Ectodermal cell (in vitro differentiated cells): ENCODE results near the gene ENAH.
A peak's percentile ranks its signal among the peaks of the same experiment; 100 is the strongest.

ENCODE experiments used
- H3K27ac ChIP-seq: 2 replicates; pipeline ENCODE4 v1.7.0; 2013; ENCODE audit warnings: mild to moderate bottlenecking, low read depth, low read length; ENCODE audit not compliant: insufficient read depth, poor library complexity, severe bottlenecking
- H3K27me3 ChIP-seq: 2 replicates; pipeline ENCODE4 v1.7.0; 2013; ENCODE audit warnings: mild to moderate bottlenecking, low read length; ENCODE audit not compliant: insufficient read depth, control insufficient read depth, poor library complexity, severe bottlenecking
- H3K36me3 ChIP-seq: one replicate; pipeline ENCODE4 v1.7.0; 2013; ENCODE audit warnings: low read length; ENCODE audit not compliant: control insufficient read depth, insufficient read depth
- H3K4me1 ChIP-seq: one replicate; pipeline ENCODE4 v1.7.0; 2013; ENCODE audit warnings: low read length; ENCODE audit not compliant: control insufficient read depth, insufficient read depth
- H3K4me3 ChIP-seq: 2 replicates; pipeline ENCODE4 v1.7.0; 2013; ENCODE audit warnings: low read depth, low read length, control low read depth; ENCODE audit not compliant: insufficient read depth
- H3K9me3 ChIP-seq: 2 replicates; pipeline ENCODE4 v1.7.0; 2013; ENCODE audit warnings: mild to moderate bottlenecking, low read length, moderate library complexity; ENCODE audit not compliant: control insufficient read depth
- WGBS, 2 experiments: methylation state at CpG; one replicate each; pipeline ENCODE4 v1.1.7; 2013; ENCODE audit warnings: missing lambda C conversion rate in 2 of 2; 5-methylcytosine and 5-hydroxymethylcytosine counted together

ENAH gene

GRCh38 chr1:225677350-225678124, 24.6 kb upstream of the ENAH start:
- Histone ChIP-seq H3K4me3 (peak overlapping the region; percentile 31), H3K27ac (no peak overlapping the region)
- 17 to 19% methylated on average over 40 of the region's 40 CpGs for WGBS, 2 experiments

DNA sequence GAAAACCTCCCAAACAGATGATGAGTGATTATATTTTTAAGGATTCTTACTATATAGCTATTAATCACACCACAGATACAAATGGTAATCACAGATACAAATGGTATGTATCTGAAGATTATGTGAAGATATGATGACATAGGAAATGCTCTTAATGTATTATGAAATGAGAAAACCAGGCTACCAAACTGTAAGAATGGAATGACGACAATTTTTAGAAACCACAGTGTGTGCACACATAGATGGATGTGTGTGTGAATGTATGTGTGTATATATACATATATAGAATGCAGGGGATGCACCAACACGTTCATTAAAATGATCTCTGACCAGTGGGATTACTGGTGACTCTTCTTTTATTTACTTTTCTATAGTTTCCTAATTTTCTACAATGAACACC, 21.5 kb upstream of the ENAH start:
- Histone ChIP-seq H3K4me1 (peaks cover 5% of the 10 kb centered on the region), H3K27ac (no peak overlapping the region), H3K4me3 (no peak overlapping the region), H3K36me3 (no peaks in the 10 kb centered on the region), H3K9me3 (no peaks in the 10 kb centered on the region), H3K27me3 (peaks cover 20% of the 10 kb centered on the region)
- WGBS, 2 experiments = 85 to 94% methylated on average over 1 of the region's 2 CpGs

More at GRCh38 chr1:225677350-225678124, 24.6 kb upstream of the ENAH start:
- Histone ChIP-seq H3K36me3 (no peaks in the 10 kb centered on the region), H3K27me3 (peaks cover 20% of the 10 kb centered on the region), H3K9me3 (no peaks in the 10 kb centered on the region), H3K4me1 (peaks cover 5% of the 10 kb centered on the region)

- Histone ChIP-seq H3K4me3 (no peak overlapping the region), H3K9me3 (no peaks in the 10 kb centered on the region), H3K36me3 (no peaks in the 10 kb centered on the region), H3K4me1 (no peaks in the 10 kb centered on the region), H3K27me3 (no peaks in the 10 kb centered on the region), H3K27ac (no peak overlapping the region)
- WGBS, 2 experiments = 83 to 86% methylated on average over 4 of the region's 4 CpGs
Measured at GRCh38 chr1:225670806-225671733, 18.1 kb upstream of the ENAH start.

GRCh38 chr1:225670356-225670755, 17.4 kb upstream of the ENAH start:
- no peaks in the 10 kb centered on the region for H3K9me3 ChIP-seq
- H3K27ac ChIP-seq = no peak overlapping the region
- no peaks in the 10 kb centered on the region for H3K27me3 ChIP-seq
- no peaks in the 10 kb centered on the region for H3K36me3 ChIP-seq
- no peak overlapping the region for H3K4me3 ChIP-seq
- WGBS, 2 experiments = 88 to 93% methylated on average over 7 of the region's 7 CpGs
- no peaks in the 10 kb centered on the region for H3K4me1 ChIP-seq

- Histone ChIP-seq H3K36me3 (no peaks in the 10 kb centered on the region), H3K27ac (no peak overlapping the region), H3K9me3 (no peaks in the 10 kb centered on the region), H3K4me3 (no peak overlapping the region), H3K4me1 (no peaks in the 10 kb centered on the region), H3K27me3 (no peaks in the 10 kb centered on the region)
- 93 to 100% methylated on average over 1 of the region's 1 CpG for WGBS, 2 experiments
Measured at GRCh38 chr1:225668222-225668621, 15.3 kb upstream of the ENAH start.

DNA sequence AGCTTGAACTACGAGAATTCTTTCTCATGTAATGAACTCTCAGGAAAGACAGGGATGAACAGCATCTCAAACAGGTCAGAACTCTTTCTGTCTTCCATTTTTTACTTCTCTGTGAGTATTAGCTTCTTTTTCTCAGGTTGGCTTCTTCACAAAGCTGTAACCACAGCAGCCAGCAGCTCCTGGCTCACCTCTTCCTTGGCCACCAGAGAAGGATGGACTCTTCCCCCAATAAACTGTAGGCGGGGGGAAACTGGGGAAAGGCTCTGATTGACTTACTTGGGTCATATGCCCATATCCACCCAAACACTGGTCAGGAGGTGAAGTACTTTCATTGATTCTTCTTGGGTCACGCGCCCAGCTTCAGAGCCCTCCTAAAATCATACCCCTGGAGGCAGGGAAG, 14.4 kb upstream of the ENAH start:
- Histone ChIP-seq H3K9me3 (no peaks in the 10 kb centered on the region), H3K27me3 (no peaks in the 10 kb centered on the region), H3K27ac (no peak overlapping the region), H3K4me1 (no peaks in the 10 kb centered on the region), H3K4me3 (no peak overlapping the region), H3K36me3 (no peaks in the 10 kb centered on the region)
- 96 to 98% methylated on average over 4 of the region's 4 CpGs for WGBS, 2 experiments

GRCh38 chr1:225666495-225666894, 13.6 kb upstream of the ENAH start:
- Histone ChIP-seq H3K4me1 (no peaks in the 10 kb centered on the region), H3K4me3 (no peak overlapping the region), H3K27me3 (no peaks in the 10 kb centered on the region), H3K9me3 (no peaks in the 10 kb centered on the region), H3K36me3 (no peaks in the 10 kb centered on the region), H3K27ac (no peak overlapping the region)
- WGBS, 2 experiments = 88 to 94% methylated on average over 4 of the region's 4 CpGs

- Histone ChIP-seq H3K27ac (no peak overlapping the region), H3K9me3 (no peaks in the 10 kb centered on the region), H3K27me3 (no peaks in the 10 kb centered on the region), H3K4me1 (no peaks in the 10 kb centered on the region), H3K4me3 (no peak overlapping the region), H3K36me3 (no peaks in the 10 kb centered on the region)
- 90 to 91% methylated on average over 2 of the region's 2 CpGs for WGBS, 2 experiments
Measured at GRCh38 chr1:225664762-225665161, 11.8 kb upstream of the ENAH start.

DNA sequence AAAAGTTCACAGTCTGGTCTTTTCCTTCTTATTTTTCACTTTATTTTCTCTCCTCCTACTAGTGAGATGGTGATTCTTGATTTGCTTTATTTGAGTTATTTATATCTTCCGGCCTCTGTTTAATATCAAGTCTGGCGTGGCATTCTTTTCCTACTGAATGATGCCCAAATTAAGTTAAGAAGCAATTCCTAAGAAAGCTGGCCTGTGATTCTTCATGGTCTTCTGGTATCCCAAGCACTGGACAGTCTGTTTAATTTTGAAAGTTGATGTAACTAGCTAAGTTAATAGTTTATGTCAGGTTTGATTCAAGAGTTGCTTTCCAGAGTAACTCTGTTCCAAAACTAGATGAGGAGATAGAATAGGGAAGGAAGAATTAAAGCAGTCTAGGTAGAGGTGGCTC, 9.2 kb upstream of the ENAH start:
- no peak overlapping the region for H3K27ac ChIP-seq
- no peaks in the 10 kb centered on the region for H3K4me1 ChIP-seq
- no peak overlapping the region for H3K4me3 ChIP-seq
- 98 to 100% methylated on average over 2 of the region's 2 CpGs for WGBS, 2 experiments
- H3K27me3 ChIP-seq = no peaks in the 10 kb centered on the region
- no peaks in the 10 kb centered on the region for H3K36me3 ChIP-seq
- H3K9me3 ChIP-seq = no peaks in the 10 kb centered on the region

DNA sequence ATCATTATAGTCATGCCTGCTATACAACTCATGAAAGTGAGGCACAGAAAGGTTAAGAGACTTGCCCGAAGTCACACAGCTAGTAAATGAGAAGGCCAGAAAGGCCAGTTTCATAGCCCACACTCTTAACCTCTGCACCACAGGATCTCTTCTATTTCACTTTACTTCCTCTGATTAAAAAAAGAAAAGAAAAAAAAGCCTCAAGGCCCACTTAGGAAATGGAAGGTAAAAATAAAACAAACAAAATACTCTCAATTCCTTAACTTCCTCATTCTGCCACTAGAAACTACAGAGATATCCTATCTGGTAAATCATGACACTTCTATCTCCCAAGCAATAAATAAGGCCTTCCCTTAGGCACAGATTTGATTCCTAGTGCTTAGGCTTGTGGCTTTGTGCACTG, 7.6 kb upstream of the ENAH start:
- no peak overlapping the region for H3K27ac ChIP-seq
- no peaks in the 10 kb centered on the region for H3K36me3 ChIP-seq
- H3K4me1 ChIP-seq = no peaks in the 10 kb centered on the region
- 86 to 96% methylated on average over 1 of the region's 1 CpG for WGBS, 2 experiments
- H3K27me3 ChIP-seq = no peaks in the 10 kb centered on the region
- no peaks in the 10 kb centered on the region for H3K9me3 ChIP-seq
- H3K4me3 ChIP-seq = no peak overlapping the region
